ENCODE measurements around the gene WSB2. TPM values are rescaled to one million over a fixed set of nuclear protein-coding genes. Genes with fewer than 3 reads are reported as not detected.

Gene WSB2
- total and polyA plus RNA-seq, 9 of the 15 experiments (the other 6 are each of a cell fraction or from before 2014, with no cell fraction given) = 31.4 to 77.6 (median 52.6) TPM

GRCh38 chr12:117986705-117987469, 74.1 kb downstream of the WSB2 start:
- Histone ChIP-seq H3K4me2 (ENCODE audit: insufficient read depth, low read length) (no peak overlapping the region), H4K20me1 (replicated peaks; ENCODE audit: control insufficient read depth, insufficient read depth, low read length) (no peaks in the 10 kb centered on the region), H3K4me3 (no peak overlapping the region), H3K4me1 (replicated peaks in 1 of 2; ENCODE audit: control insufficient read depth in 2 of 2, insufficient read depth in 2 of 2, low read length in 2 of 2) (no peaks in the 10 kb centered on the region), H3K9ac (ENCODE audit: insufficient read depth in 1 of 2, low read depth in 2 of 2, low read length in 2 of 2) (no peak overlapping the region), H3K9me3 (replicated peaks; ENCODE audit: control insufficient read depth, insufficient read depth, low read depth, low read length) (no peaks in the 10 kb centered on the region), H3K79me2 (ENCODE audit: control insufficient read depth, insufficient read depth, low read length) (no peaks in the 10 kb centered on the region), H3K9me1 (ENCODE audit: control insufficient read depth, insufficient read depth, low read length) (no peaks in the 10 kb centered on the region), H3K27me3 (ENCODE audit: control insufficient read depth in 2 of 2, insufficient read depth in 2 of 2, low read length in 2 of 2) (peaks cover 9 to 16% of the 10 kb centered on the region in 2 experiments; a peak in 3 of 5 replicates), H3K36me3 (ENCODE audit: control insufficient read depth, insufficient read depth, low read length) (no peaks in the 10 kb centered on the region), H3K27ac (ENCODE audit: extremely low read depth, low read depth, low read length) (no peak overlapping the region), H2AFZ (ENCODE audit: low read depth, low read length) (no peak overlapping the region)
- DNase-seq (ENCODE audit: extremely low read depth in 1 of 4, low spot score in 3 of 4) (no peak), ATAC-seq (no peak), FAIRE-seq (no peak)
- TF ChIP-seq ZNF592 (IDR thresholded peaks at IDR 0.05) = no peak
- TF ChIP-seq HDAC3 (IDR thresholded peaks at IDR 0.05; ENCODE audit: borderline replicate concordance, partially characterized antibody) = no peak
- no peak for TF ChIP-seq ZBTB49 (CRISPR knock-in tag; IDR thresholded peaks at IDR 0.05; ENCODE audit: borderline replicate concordance)
- no peak for TF ChIP-seq ELF1 (tag; IDR thresholded peaks at IDR 0.05)
- no peak for TF ChIP-seq CHD1 (IDR thresholded peaks at IDR 0.05; ENCODE audit: low read length)
- TF ChIP-seq ZNF766 (CRISPR knock-in tag; conservative IDR thresholded peaks at IDR 0.05) = no peak
- no peak for TF ChIP-seq ZNF512 (tag; IDR thresholded peaks at IDR 0.05)
- TF ChIP-seq PPARD (CRISPR knock-in tag; IDR thresholded peaks at IDR 0.05) = no peak
- intact Hi-C loops (cut with micrococcal nuclease) = no loop called here
- ChIA-PET CTCF (ENCODE audit: low intra/inter-chr PET ratio) (no interaction called here), POLR2A (no interaction called here)
- BruUV-seq (replicated peaks) = no TSS peak
- WGBS (ENCODE audit: insufficient coverage, low coverage, missing lambda C conversion rate) = 1% methylated on average over 4 of the region's 4 CpGs
- in situ Hi-C loops (cut with MboI) = no loop called here

Data from K562 (cell line).